Activated B cell treated with CpG ODN at 0.5 μM for 24 hours (primary cell): ENCODE data around the gene ZNF862. TPM values are rescaled to one million over a fixed set of nuclear protein-coding genes. Genes with fewer than 3 reads are reported as not detected.

ENCODE experiments used
- ATAC-seq: fragments of 200-7000 bp; cut with Tn5 transposase; one replicate; pipeline ENCODE4 v1.10.0; 2021; ENCODE audit warnings: low read depth, mild to moderate bottlenecking, moderate library complexity
- CTCF ChIA-PET: fragments of 350-600 bp; sonication (Branson Sonifier 250); formaldehyde crosslinking; loops from one replicate; lab custom pipeline; 2021; ENCODE audit warnings: antibody characterized with exemption; lab: Charles Lee
- POLR2A ChIA-PET: fragments of 350-600 bp; sonication (Branson Sonifier 250); formaldehyde crosslinking; loops from one replicate; lab custom pipeline; 2021; ENCODE audit warnings: antibody characterized with exemption; lab: Charles Lee
- DNase-seq: peaks from one replicate; pipeline ENCODE4 v3.0.0; 2022
- H3K27ac Mint-ChIP-seq: one replicate; pipeline ENCODE4 v1.8.0; 2020; ENCODE audit warnings: mixed read lengths
- H3K27me3 Mint-ChIP-seq: one replicate; pipeline ENCODE4 v1.8.0; 2021; ENCODE audit warnings: mixed read lengths
- H3K36me3 Mint-ChIP-seq: one replicate; pipeline ENCODE4 v1.8.0; 2021; ENCODE audit warnings: low read depth, mixed read lengths
- H3K4me1 Mint-ChIP-seq: one replicate; pipeline ENCODE4 v1.8.0; 2021; ENCODE audit warnings: mixed read lengths
- H3K4me3 Mint-ChIP-seq: one replicate; pipeline ENCODE4 v1.8.0; 2020; ENCODE audit warnings: mild to moderate bottlenecking, mixed read lengths
- H3K9me3 Mint-ChIP-seq: one replicate; pipeline ENCODE4 v1.8.0; 2020; ENCODE audit warnings: mixed read lengths
- intact Hi-C: fragments of 100-400 bp; cut with micrococcal nuclease; formaldehyde crosslinking; loops from one replicate; pipeline ENCODE4 v1.15.1; 2024
- total RNA-seq: library from RNA; stranded (reverse); gene quantifications from 2 replicates; pipeline ENCODE4 v1.2.3, GENCODE V29; 2022
- TF ChIP-seq, protein P1 (sequence below): fragments of 200-600 bp; IDR thresholded peaks from one replicate; pipeline ENCODE4 v1.8.0; 2022; ENCODE audit warnings: antibody characterized with exemption, mild to moderate bottlenecking

ZNF862 gene
- total RNA-seq, 1 donor from 2014 or later, result 17.6 TPM

DNA sequence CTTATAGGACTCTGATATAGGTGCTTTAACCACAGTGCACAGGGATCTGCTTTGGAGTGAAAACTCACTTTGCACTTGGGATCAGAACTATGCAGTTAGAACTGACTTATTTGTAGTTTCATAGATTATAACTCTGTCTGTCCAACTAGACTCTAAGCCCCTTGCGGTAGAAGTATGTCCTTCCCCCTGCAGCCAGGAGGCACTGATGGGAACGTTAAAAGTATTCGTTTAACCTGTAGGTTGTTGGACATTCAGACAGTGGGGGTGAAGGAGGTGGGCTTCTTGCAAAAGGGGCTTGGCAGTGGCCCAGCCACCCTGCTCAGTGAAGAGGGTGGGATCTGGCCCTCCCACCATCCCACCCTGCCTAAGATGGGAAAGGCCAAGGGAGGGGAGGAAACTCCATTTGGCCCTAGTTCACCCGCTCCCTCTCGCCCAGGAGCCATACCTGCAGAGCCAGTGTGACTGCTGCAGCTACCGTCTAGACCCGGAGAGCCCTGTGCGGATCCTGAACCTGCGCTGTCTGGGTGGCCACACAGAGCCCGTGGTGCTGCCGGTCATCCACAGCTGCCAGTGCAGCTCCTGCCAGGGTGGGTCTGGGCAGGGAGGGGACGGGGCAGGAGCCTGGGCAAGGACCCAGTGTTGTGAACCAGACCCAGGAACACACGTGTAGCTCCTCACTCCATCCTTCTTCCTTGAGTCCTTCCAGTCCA lies 5.7 kb upstream of the ZNF862 start:
- H3K27ac Mint-ChIP-seq, result no peak overlapping the region
- H3K9me3 Mint-ChIP-seq, result no peaks in the 10 kb centered on the region
- intact Hi-C loops, result loop anchor here (10.0 kb wide), 3 partner anchors 602 to 1522 kb away; partner anchors contain the start of genes CDK5 and SLC4A2
- H3K4me1 Mint-ChIP-seq, result peaks cover under 1% of the 10 kb centered on the region
- ChIA-PET CTCF (no interaction called here), POLR2A (no interaction called here)
- TF ChIP-seq, protein P1, sequence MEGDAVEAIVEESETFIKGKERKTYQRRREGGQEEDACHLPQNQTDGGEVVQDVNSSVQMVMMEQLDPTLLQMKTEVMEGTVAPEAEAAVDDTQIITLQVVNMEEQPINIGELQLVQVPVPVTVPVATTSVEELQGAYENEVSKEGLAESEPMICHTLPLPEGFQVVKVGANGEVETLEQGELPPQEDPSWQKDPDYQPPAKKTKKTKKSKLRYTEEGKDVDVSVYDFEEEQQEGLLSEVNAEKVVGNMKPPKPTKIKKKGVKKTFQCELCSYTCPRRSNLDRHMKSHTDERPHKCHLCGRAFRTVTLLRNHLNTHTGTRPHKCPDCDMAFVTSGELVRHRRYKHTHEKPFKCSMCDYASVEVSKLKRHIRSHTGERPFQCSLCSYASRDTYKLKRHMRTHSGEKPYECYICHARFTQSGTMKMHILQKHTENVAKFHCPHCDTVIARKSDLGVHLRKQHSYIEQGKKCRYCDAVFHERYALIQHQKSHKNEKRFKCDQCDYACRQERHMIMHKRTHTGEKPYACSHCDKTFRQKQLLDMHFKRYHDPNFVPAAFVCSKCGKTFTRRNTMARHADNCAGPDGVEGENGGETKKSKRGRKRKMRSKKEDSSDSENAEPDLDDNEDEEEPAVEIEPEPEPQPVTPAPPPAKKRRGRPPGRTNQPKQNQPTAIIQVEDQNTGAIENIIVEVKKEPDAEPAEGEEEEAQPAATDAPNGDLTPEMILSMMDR, result no peak
- no peaks in the 10 kb centered on the region for H3K36me3 Mint-ChIP-seq
- H3K4me3 Mint-ChIP-seq, result no peak overlapping the region
- peaks cover 35% of the 10 kb centered on the region for H3K27me3 Mint-ChIP-seq
- no peak for ATAC-seq
- DNase-seq, result no peak

DNA sequence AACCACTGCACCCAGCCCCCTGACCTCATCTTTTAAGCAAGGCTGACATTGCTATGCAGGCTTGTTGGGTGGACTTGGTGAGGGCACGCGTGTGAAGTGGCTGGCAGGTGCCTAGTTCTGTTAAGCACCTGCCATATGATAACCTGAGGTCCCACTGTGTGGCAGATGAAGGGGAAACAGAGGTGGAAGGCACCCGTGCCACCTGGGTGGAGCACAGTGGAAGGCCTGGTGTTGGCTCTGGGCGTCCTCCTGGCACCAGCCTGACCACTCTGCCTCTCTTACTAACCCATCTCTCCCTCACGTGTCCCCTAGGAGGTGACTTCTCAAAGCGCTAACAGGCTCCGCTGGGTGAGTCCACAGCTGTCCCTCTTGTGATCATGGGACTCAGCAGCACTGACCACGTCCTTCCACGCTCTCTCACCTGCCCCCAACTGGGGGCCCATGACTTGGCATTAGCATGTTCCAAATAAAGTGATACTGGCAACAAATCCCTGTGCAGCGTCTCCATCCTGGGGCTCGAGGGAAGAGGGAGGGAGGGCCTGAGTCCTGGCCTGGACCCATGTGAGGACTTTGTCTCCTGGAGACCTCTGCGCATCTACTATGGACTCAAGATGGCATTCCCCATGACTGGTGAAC lies 4.6 kb upstream of the ZNF862 start:
- ATAC-seq (no peak), DNase-seq (no peak)
- H3K9me3 Mint-ChIP-seq, result no peaks in the 10 kb centered on the region
- peaks cover 8% of the 10 kb centered on the region for H3K4me1 Mint-ChIP-seq
- intact Hi-C loops, result loop anchor here (10.0 kb wide), 3 partner anchors 601 to 1521 kb away; partner anchors contain the start of genes CDK5 and SLC4A2
- H3K4me3 Mint-ChIP-seq, result no peak overlapping the region
- TF ChIP-seq, protein P1, result no peak
- peaks cover 32% of the 10 kb centered on the region for H3K27me3 Mint-ChIP-seq
- peaks cover 2% of the 10 kb centered on the region for H3K36me3 Mint-ChIP-seq
- ChIA-PET CTCF (no interaction called here), POLR2A (no interaction called here)
- no peak overlapping the region for H3K27ac Mint-ChIP-seq

DNA sequence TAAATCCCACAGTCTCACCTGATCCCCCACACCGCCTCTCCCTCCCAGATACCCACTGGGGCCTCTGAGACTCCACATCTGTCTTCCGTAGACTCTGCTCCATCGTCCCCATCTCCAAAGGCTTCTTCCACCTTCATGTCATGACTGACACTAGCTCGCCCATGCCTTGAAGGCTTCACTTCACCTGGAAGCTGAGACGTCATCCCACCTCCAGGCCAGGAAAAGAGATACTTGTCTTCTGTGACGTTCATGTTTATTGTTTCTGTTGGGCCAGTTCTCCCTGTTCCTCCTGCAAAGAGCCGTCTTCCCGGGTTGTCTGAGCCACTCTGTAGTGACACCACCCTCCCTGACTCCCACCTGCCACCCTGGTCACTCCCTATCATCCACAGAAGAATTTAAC lies 3.6 kb upstream of the ZNF862 start:
- DNase-seq, result no peak
- ChIA-PET POLR2A (no interaction called here), CTCF (no interaction called here)
- peaks cover 32% of the 10 kb centered on the region for H3K27me3 Mint-ChIP-seq
- H3K4me3 Mint-ChIP-seq, result no peak overlapping the region
- intact Hi-C loops, result loop anchor here (10.0 kb wide), 3 partner anchors 600 to 1520 kb away; partner anchors contain the start of genes CDK5 and SLC4A2
- TF ChIP-seq, protein P1, result no peak
- H3K36me3 Mint-ChIP-seq, result peaks cover 2% of the 10 kb centered on the region
- no peak overlapping the region for H3K27ac Mint-ChIP-seq
- peaks cover 16% of the 10 kb centered on the region for H3K4me1 Mint-ChIP-seq
- H3K9me3 Mint-ChIP-seq, result no peaks in the 10 kb centered on the region
- ATAC-seq, result no peak

DNA sequence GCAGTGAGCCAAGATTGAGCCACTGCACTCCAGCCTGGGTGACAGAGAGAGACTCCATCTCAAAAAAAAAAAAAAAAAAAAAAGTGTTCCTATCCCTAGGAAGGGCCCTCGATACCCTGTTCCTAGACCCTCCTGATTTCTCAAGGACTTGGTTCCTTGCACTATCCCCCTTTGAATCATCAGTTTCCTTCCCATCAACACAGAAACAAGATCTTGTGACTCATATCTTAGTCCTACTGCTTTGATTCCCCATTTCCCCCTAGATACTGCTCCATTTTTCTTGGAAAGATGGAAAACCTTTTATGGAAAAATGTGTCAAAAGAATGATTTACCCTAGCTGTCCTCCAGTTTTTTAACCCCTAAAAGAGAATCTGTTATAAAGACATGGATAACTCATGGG lies 1.7 kb upstream of the ZNF862 start:
- no peak overlapping the region for H3K27ac Mint-ChIP-seq
- ATAC-seq (no peak), DNase-seq (no peak)
- peaks cover 2% of the 10 kb centered on the region for H3K36me3 Mint-ChIP-seq
- ChIA-PET POLR2A (no interaction called here), CTCF (no interaction called here)
- intact Hi-C loops, result loop anchor here (10.0 kb wide), 3 partner anchors 598 to 1518 kb away; partner anchors contain the start of genes CDK5 and SLC4A2
- no peak overlapping the region for H3K4me3 Mint-ChIP-seq
- peaks cover 20% of the 10 kb centered on the region for H3K4me1 Mint-ChIP-seq
- TF ChIP-seq, protein P1, result no peak
- no peaks in the 10 kb centered on the region for H3K9me3 Mint-ChIP-seq
- H3K27me3 Mint-ChIP-seq, result peaks cover 25% of the 10 kb centered on the region

DNA sequence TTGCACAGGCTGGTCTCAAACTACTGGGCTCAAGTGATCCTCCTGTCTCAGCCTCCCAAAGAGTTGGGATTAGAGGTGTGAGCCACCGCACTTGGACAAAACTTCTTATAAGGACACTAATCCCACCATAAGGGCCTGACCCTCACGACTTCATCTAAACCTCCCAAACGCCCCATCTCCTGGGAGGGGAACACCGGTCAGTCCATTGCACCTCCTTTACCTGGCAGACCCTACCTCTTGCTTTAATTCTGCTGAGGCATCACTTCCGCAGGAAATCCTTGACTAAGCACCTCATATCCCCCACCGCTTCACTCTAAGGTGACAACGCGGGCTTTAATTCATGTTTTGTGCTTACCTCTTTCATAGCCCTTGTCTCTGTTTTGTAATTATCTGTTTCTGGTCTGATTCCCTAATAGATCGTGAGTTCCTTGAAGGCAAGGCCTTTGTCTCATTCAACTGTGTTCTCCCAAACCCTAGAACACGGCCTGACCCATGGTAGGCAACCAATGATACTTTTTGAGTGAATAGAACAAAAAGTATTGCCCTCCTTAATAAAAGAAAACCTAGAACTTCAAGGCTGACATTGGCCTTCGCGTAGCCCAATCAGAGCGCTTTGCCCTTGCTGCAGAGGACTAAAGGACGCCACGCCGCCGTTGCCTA lies 481 bp upstream of the ZNF862 start:
- H3K27ac Mint-ChIP-seq, result peak overlapping the region; percentile 82
- DNase-seq, result no peak
- peaks cover 20% of the 10 kb centered on the region for H3K4me1 Mint-ChIP-seq
- TF ChIP-seq, protein P1, result no peak
- peaks cover 20% of the 10 kb centered on the region for H3K27me3 Mint-ChIP-seq
- ATAC-seq, result no peak
- ChIA-PET CTCF (no interaction called here), POLR2A (interaction anchor here (0.6 to 2.0 kb wide), 13 partner anchors 9 to 1247 kb away, joined by 3 to 10 read pairs (median 4); partner anchors contain the start of genes ABCB8, CUL1, REPIN1 and ZNF783)
- peak overlapping the region; percentile 88 for H3K4me3 Mint-ChIP-seq
- intact Hi-C loops, result loop anchor here (1.0 to 10.0 kb wide), 17 partner anchors 9 to 1517 kb away; partner anchors contain the start of genes ABCF2, ATP6V0E2, CDK5 and FASTK
- H3K36me3 Mint-ChIP-seq, result peaks cover 2% of the 10 kb centered on the region
- H3K9me3 Mint-ChIP-seq, result no peaks in the 10 kb centered on the region
